CD4-positive, alpha-beta T cell treated with Interleukin-15 for 1 hour (primary cell): ENCODE data around the gene GSTM2.

Experiments used
- DNase-seq: peaks from one replicate; pipeline ENCODE4 v3.0.0-alpha.2; 2020

GSTM2 gene

GRCh38 chr1:109630081-109630897 lies 37.6 kb upstream of the GSTM2 start:
- no peak for DNase-seq

DNA sequence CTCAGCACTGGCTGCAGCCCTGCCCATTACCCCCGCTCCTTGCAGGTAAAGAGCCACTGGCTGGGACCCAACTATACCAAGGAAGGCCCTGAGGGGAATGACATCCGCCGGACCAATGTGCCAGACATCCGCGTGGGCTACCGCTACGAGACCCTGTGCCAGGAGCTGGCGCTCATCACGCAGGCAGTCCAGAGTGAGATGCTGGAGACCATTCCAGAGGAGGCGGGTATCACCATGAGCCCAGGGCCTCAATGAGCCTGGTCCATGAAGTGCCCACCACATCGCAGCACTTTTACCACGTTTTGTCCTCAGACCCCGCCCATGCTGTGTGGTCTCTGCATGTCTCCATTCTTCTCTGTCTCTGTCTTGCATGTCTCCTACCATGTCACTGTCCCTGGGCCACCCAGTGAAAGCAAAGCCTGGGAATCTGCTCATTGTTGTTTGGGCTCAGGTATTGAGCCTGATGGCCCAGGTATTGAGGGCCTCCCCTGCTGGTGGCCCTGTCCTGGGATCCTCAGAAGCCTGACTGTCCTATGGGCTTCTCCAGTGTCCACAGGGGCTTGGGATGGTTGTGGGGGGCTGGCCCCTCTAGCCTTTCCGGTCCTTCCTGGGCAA lies 36.9 kb upstream of the GSTM2 start:
- no peak for DNase-seq

- DNase-seq, result no peak
Observed at GRCh38 chr1:109631513-109632505, 36.0 kb upstream of the GSTM2 start.

GRCh38 chr1:109632671-109633346 lies 35.0 kb upstream of the GSTM2 start:
- DNase-seq, result no peak

GRCh38 chr1:109634292-109634691 lies 33.6 kb upstream of the GSTM2 start:
- DNase-seq, result no peak

GRCh38 chr1:109634771-109635750 lies 32.8 kb upstream of the GSTM2 start:
- DNase-seq, result no peak

GRCh38 chr1:109635862-109636200 lies 32.0 kb upstream of the GSTM2 start:
- no peak for DNase-seq

GRCh38 chr1:109636201-109636952 lies 31.5 kb upstream of the GSTM2 start:
- DNase-seq, result no peak

GRCh38 chr1:109637446-109637845 lies 30.4 kb upstream of the GSTM2 start:
- DNase-seq, result no peak

GRCh38 chr1:109639063-109639840 lies 28.6 kb upstream of the GSTM2 start:
- DNase-seq, result no peak

DNA sequence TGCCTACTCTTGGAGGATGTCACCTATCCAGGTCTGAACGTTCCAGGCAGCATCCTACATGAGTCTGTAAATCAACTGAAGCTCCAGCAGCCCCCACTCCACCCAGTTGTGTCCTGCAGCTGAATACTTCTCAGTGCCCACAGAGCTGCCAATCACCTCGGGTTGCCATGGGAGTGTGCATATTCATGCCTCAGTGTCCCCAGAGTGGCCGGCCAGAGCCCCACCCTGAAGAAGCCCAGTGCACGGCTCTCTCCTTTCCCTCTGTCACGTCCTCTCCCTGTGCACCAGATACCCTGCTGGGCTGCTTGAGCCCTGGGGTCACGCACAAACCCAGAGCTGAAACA lies 28.0 kb upstream of the GSTM2 start:
- no peak for DNase-seq

DNA sequence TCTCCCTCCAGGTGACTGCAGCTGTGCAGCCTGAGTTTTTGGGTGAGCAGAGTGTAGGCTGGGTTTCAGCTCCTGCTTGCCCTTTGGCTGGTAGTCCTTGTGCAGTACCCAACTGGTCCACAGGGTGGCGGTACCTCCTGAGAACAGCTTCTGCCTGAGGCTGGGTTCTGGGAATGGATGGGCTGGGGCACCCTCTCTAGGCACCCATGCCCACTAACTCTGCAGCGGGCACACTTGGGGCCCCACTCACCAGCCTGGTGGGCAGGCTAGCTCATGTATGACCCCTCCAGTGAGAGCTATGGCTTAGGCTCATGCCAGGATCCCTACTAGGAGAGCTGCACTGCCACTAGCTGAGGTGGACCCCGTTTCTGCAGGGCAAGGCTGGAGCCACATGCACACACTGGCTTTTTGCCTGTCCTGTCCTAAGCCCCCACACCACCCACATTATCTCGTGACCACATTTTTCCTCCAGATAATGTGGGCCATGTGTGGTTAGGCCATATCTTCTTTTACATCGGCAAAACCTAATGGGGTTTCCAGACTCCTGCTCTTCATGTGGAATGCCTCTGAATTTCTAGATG lies 27.5 kb upstream of the GSTM2 start:
- peak; percentile 80 for DNase-seq

DNA sequence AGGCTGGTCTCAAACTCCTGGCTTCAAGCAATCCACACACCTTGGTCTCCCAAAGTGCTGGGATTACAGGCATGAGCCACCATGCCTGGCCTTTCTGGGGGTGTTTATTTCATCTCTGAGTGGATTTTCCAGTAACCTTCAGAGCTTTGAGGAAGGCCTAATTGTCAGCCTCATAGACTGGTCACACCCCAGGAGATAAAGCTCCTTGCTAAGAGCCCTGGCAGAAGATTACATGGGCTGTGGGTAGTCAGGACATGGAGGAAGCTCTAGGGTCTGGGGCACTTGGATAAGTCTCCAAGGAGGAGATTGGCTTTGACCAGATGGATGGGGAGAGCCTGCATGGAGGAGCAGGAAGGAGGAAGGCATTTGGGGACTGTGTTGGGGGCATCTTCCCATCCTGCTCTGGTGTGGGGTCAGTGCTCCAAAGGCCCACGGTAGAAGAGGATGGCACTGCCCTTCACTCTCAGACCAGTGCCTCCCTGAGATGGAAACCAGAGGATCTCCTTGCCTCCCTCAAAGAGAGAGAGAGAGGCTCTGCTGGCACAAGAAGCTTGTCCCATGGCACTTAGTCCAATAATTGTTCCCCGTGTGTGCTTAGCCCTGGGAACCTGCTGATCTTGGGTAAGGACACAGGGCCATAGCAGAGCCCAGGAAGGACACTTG lies 26.6 kb upstream of the GSTM2 start:
- no peak for DNase-seq

- DNase-seq, result no peak
Observed at GRCh38 chr1:109641861-109642260, 26.0 kb upstream of the GSTM2 start.

GRCh38 chr1:109642626-109643025 lies 25.2 kb upstream of the GSTM2 start:
- no peak for DNase-seq

DNA sequence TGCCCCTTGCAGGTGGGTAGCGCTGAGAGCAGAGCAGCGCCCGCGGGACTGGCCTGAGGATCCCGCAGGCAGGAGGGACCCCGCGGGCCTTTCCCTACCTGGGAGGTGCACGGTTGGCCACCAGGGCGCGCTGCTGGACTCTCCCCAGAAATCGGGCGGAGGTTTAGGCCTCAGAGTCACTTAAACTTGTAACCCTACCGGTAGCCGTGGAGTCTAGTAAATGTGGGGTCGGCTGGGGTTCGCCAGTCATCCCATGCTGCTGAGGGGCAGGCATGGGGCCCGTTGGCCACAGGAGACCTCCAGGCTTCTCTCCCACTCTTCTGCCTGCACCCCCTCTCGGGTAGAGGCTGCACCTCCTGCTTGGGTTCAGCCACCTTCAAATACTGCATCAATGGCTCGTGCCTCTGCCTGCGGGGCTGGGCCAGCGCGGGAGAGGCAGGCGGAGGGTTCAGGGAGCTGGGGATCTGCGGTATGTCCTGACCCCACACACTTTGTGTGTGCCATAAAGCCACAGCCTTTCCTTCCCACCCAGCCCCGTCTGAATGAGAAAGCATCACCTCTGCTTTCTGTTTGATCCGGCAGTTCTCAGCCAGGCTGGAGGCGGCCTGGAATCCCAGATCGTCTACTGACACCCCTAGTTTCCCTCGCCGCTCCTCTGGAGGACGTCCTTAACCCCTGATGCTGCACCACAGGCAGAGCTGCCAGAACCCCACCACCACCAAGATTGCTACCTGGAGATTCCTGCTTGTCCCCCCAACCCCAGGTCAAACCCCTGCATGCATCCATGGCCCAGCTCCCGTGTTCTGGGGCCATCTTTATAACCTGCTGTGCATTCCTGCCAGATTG lies 24.2 kb upstream of the GSTM2 start:
- DNase-seq, result peak; percentile 80

DNA sequence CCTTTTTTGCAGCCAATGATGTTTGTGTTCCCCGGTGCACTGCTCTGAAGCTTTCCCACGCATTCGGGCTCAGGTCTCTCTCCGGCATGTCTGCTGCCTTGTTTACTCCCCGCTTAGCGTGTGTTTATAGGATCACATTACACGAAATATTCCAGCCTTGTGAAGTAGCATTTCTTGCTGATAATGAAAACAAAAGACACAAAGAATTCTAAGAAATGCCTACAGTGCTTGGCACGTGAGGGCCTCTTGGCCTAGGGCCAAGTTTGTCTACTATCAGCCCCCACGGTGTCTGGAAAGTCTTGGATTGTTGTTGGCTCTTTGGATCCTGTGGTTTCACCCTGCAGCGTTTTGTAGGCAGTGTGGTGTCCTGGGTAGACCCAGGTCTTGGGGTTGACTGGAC lies 23.2 kb upstream of the GSTM2 start:
- DNase-seq, result no peak

DNA sequence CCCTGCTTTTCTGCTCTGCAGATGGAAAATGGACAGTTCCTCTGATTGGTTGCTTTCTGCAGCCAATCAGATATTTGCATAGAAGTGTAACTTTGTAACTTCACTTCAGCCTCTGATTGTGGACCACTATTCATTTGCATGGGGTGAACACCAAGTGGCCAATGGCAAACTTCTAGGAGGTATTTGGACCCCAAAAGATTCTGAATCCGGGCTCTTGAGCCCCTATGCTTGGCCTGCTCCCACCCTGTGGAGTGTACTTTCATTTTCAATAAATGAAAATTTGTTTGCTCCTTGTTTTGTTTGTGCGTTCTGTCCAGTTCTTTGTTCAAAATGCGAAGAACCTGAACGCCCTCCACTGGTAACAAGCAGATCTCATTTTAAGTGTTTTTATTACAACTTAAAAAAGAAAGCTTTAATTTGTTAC lies 18.4 kb upstream of the GSTM2 start:
- DNase-seq, result no peak
